Stimulated activated CD8-positive, alpha-beta memory T cell treated with anti-CD3 and anti-CD28 coated beads, Interleukin-4, amount 100 ng/mL, for 1 hour (primary cell): Measurements from ENCODE around the gene TNFRSF8.

Experiments
- DNase-seq, 2 donors: peaks; one replicate each; pipeline ENCODE4 v3.0.0-alpha.2; 2020; ENCODE audit warnings: low read depth in 2 of 2, low spot score in 1 of 2

Gene TNFRSF8

DNA sequence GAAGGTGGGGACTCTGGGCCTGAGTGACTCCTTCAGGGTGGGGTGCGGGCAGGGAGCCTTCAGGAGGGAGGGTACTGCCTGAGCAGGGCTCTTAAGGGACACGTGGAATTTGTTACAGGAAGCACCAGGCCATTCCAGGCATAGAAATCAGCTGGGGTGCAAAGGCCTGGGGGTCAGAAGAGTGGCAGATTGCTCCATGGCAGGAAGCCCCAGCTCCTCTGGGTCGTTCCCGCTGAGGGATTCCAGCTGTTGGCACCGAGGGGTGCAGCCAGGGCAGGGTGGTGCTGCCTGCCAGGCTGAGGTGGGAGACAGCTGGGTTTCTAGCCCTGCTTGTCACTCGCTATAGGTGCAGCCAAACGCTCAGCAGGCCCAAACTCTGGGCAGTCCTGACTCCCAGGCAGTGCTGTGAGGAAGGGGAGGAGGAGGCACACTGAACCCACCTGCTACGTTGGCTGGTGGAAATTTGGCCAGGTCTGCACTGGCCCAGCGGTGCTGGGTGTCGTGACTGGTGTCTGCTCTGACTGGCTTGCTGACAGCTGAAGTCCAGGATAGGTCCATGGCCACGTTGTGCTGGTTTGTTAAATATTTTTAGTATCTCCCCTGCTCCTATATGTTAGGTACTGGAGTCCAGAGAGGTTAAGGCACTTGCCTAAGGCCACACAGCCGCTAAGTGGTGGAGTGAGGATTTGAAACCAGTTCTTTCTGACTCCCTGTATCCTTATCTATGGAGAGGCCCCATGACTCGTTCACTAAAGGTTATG, 123.0 kb downstream of the TNFRSF8 start:
- no peak for DNase-seq

- DNase-seq: no peak
Observed at GRCh38 chr1:12186679-12186985, 123.5 kb downstream of the TNFRSF8 start.

GRCh38 chr1:12188115-12188514, 125.0 kb downstream of the TNFRSF8 start:
- DNase-seq: no peak

GRCh38 chr1:12188657-12189327, 125.7 kb downstream of the TNFRSF8 start:
- no peak for DNase-seq

- no peak for DNase-seq
Observed at GRCh38 chr1:12189328-12189682, 126.2 kb downstream of the TNFRSF8 start.

DNA sequence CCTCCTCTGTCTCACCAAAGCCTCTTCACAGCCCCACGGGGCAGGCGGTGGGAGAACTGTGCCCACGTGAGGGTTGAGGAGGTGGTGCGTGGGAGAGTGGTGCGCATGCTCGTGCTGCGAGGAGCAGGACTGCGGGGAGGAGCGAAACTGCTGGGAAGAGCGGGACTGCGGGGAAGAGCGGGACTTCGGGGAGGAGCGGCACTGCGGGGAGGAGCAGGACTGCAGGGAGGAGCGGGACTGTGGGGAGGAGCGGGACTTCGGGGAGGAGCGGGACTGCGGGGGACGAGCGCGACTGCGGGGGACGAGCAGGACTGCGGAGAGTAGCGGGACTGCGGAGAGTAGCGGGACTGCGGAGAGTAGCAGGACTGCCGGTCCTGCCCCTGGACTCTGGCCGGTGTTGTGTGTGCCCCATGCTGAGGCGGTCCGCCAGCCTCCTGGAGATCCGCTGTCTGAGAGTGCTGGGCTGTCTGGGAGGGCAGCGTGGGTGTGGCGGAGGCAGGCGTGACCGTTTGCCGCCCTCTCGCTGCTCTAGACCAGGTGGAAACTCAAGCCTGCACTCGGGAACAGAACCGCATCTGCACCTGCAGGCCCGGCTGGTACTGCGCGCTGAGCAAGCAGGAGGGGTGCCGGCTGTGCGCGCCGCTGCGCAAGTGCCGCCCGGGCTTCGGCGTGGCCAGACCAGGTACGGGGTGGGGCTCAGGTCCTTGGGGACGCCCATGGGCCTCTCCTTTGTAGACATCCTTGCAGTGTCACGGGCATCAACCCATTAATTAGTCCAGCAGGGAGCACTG, 128.3 kb downstream of the TNFRSF8 start:
- no peak for DNase-seq
